HG03103 (cell line): ENCODE results near the gene STAT6.

Experiments
- ATAC-seq: cut with Tn5 transposase; IDR thresholded peaks from one replicate; pipeline ENCODE4 v1.9.1; 2021; ENCODE audit warnings: low read depth; ENCODE audit not compliant: unreplicated experiment

STAT6 gene, protein sequence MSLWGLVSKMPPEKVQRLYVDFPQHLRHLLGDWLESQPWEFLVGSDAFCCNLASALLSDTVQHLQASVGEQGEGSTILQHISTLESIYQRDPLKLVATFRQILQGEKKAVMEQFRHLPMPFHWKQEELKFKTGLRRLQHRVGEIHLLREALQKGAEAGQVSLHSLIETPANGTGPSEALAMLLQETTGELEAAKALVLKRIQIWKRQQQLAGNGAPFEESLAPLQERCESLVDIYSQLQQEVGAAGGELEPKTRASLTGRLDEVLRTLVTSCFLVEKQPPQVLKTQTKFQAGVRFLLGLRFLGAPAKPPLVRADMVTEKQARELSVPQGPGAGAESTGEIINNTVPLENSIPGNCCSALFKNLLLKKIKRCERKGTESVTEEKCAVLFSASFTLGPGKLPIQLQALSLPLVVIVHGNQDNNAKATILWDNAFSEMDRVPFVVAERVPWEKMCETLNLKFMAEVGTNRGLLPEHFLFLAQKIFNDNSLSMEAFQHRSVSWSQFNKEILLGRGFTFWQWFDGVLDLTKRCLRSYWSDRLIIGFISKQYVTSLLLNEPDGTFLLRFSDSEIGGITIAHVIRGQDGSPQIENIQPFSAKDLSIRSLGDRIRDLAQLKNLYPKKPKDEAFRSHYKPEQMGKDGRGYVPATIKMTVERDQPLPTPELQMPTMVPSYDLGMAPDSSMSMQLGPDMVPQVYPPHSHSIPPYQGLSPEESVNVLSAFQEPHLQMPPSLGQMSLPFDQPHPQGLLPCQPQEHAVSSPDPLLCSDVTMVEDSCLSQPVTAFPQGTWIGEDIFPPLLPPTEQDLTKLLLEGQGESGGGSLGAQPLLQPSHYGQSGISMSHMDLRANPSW

DNA sequence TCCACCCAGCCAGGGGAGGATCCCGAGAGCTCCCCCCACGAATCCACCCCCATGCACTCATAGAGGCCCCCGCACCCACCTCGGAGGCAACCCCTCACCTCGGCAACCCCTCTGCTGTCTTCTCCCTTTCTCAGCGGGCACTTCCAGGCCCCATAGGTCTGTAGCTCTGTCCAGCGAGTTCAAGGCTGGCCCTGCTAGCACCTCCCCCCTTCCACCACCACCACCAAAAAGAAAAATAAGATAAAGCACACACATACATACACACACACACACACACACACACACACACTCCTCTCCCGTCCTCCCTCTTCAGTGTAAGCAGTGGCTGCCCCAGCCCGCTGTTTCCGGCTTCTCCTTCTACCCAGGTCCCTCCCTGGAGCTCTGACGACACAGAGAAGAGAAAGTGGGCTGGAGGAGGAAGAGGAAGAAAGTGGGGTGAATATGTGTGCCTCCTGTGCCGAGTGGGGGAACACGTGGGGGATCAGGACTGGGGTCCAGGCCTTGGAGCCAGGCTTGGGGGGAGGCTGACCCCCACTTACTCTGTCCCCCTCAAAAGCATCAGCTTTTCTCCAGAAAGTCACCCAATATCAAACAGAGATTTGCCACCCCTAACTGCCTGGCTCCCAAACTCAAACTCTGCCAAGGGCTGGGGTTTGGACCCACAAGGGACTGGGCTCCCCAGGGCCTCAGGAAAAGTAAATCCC lies at the start of gene STAT6:
STAT6 (minus strand) TSS at position 332 of the 704 bp plus-strand sequence. CDS start 3,084 bp downstream, outside the sequence.
- peak; percentile 43 for ATAC-seq

DNA sequence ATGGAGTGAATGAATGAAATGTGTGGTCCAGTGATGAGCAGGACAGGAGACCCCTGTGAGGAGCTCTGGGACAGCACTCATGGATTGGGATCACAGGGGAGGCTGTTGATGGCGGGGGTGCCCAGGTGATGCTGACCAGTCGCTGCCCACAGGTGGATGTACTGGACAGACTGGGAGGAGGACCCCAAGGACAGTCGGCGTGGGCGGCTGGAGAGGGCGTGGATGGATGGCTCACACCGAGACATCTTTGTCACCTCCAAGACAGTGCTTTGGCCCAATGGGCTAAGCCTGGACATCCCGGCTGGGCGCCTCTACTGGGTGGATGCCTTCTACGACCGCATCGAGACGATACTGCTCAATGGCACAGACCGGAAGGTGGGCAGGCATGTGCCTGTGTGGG lies 49.6 kb upstream of the STAT6 start:
- ATAC-seq: no peak

DNA sequence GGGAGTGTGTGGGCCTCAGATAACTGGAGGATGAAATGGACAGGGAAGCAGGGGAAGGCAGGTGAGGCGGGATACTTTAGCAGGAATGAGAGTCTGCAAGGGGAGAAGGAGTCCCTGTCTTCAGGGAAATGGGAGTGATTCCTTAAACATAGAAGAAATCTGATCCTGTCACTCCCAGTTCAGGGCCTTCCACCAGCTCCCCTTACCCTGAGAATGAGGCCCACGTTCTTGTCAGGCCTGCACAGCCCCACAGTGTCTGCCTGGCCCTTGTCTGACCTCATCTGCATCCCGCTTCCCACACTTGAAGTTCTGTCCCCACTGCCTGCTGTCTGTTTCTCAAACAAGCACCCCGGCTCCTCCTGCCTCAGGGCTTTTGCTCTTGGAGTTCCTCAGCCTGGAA lies 48.9 kb upstream of the STAT6 start:
- ATAC-seq: no peak

DNA sequence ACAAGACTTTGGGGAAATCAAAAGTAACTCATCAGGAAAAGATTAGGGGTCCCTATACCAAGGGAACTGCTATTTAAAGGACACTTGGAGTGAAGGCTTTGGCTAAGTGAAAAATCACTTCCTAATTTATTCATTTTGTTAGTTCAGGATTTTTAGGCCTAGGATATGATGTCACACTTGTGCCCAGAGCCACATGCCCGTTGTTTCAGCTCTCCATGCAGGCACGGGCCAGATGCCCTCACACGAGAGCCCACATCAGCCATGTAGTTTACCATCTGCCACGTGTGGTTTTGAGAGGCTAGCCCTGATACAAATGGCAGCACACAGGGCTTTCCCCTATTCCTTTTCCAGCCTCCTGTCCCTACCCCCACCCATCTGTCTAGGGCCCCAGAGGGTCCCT lies 48.1 kb upstream of the STAT6 start:
- no peak for ATAC-seq

DNA sequence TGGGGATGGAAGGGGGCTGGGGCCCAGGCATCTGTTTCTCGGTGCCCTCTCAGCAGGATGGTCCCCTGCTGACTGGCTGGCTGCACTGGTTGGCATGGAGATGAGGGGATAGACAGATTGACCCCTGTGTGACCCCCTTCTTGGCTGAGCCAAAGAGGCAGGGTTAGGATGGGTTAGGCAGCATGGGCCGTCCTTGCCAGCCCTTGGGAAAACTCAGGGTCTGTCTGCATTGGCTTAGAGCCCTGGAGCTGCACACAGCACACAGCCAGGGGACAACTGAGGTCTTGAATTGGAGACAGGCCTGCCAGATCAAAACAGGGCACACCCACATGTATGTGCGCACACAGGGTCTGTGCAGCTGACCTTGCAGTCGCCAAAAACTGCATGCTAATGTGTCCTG lies 47.5 kb upstream of the STAT6 start:
- no peak for ATAC-seq

DNA sequence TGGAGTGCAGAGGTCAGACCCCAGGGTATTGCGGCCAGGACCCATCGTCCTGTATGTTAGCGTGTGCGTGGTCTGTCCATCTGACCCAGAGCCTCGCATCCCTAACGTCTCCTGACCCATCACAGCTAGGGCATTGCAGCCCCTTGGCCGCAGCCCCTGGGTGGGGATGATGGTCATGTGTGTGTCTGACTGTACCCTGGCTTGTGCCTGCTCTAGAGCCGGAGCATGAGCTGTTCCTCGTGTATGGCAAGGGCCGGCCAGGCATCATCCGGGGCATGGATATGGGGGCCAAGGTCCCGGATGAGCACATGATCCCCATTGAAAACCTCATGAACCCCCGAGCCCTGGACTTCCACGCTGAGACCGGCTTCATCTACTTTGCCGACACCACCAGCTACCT lies 47.0 kb upstream of the STAT6 start:
- ATAC-seq: no peak

DNA sequence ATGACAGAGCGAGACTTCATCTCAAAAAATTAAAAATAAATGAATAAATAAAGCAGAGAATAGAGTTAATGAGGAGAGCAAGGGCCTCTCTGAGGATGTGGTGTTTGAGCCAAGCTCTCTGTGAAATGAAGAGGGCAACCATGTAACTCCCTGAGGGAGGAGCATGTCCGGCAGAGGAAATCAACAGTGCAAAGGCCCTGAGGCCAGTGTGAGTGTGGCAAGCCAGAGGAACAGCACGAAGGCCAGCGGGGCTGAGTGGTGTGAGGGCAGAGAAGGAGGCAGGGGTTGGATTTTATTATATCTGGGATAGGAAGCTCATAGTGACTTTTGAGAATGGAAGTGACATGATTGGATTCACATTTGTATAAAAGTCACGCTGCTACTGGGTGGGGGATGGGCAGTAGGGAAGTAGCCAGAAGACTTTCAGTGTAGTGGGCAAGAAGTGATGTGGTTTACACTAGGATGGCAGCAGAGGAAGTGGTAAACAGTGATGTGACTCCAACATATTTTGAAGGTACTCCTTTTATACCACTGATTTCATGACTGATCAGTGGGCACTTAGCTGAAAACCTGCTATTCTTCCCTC lies 46.5 kb upstream of the STAT6 start:
- ATAC-seq: no peak

DNA sequence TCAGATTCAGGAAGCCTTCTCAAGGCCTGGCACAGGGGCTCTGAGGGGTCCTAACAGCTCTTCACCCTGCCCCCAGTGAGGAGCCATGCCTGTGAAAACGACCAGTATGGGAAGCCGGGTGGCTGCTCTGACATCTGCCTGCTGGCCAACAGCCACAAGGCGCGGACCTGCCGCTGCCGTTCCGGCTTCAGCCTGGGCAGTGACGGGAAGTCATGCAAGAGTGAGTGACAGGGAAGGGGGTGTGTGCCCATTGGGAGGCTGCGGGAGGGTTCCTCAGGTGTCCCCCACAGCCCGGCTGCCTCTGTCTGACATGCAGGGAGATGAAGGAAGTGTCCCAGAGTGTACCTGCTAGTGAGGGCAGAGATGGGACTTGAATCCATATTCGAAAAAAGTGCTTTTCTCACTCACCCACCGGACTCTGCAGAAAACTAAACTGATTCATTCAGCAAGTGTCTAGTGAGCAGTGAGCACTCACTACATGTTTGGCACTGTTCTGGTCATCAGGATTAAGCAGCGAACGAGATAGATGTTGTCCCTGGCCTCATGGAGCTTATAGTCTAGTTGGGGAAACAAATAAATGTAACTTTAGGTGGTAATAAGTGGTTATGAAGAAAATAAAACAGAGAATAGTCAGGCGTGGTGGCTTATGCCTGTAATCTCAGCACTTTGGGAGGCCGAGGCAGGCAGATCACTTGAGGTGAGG lies 45.7 kb upstream of the STAT6 start:
- ATAC-seq: no peak

DNA sequence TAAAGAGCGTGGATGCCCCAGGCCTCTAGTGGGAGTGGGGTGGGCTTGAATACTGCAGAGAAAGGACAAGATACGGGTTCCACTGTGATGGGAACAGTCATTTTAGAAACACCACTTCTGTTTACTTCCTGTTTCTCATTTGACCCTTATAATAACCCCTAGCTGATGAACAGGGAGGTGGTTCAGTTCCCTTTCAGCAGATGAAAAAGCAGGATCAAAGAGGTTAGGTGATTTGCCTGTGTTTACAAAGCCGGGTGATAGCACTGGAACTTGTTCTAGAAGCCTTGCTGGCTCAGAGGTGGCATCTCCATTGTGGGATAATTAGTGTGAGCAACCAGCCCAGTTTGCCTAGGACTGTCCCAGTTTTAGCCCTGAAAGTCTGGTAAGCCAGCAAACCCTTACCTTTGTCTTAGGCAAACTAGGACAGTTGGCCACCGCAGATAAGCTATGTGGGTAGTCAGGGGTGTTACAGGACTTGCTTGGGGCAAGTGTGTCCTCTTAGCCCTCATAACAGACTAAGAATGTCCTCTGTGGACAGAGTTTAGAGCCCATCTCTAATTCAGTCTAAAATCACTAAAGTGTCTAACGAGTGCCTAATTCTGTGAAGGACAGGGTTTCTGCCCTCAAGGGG lies 43.8 kb upstream of the STAT6 start:
- ATAC-seq: no peak

DNA sequence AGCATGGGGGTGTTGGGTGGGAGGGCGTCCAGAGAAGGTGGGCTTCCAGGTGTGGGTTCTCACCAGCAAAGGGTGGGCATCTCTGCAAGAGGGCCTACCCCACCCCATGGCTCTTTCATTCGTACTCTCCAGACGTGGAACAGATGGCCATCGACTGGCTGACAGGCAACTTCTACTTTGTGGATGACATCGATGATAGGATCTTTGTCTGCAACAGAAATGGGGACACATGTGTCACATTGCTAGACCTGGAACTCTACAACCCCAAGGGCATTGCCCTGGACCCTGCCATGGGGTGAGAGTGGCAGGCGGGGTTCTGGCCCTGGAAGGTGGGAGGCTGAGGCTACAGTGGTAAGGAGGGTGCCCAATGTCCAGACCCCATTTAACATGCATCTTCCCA lies 42.9 kb upstream of the STAT6 start:
- no peak for ATAC-seq

DNA sequence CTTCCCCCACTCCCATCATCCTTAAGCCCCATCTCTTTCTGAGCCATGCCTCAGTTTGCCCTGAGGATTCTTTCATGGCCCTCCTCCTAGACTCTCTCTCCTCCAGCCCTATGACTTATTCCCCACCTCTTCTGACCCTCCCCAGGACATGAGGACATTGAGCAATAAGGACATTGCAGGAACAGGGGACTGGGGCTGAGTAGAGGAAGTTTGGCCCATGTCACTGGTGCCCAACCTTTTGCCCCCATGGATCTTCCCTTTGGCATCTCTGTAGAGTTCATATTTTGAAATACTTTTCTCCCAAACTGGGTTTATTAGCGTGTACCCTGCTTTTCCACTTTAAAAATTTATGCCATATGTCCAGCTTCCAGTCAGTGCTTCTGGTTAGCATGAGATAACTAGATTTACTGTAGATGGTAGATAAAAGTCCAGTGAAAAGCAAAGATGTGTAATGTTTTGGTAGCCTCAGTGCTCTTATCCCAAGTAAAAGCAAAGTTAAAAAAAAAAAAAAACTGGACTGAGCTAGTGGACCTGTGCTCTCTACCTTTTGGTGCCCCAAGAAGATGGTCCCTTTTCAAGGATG lies 42.3 kb upstream of the STAT6 start:
- no peak for ATAC-seq

DNA sequence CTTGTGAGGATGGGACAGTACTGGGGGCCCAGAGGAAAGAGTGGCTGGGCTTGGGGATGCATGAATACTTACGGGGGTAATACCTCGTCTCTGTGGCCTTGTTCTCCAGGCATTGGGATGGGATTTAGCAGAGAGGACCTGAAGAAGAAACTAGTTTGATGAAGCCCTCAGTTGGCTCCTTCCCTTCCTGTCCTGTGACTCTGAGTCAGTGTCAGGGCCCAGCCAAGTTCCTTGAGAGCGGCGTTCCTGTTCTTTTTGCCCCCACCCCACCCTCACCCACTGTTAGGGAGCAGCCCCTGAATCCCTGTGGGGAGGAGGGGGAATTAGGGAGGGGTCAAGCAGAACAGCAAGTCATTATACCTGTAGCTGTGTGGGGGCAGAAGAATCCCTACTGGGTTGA lies 41.5 kb upstream of the STAT6 start:
- ATAC-seq: no peak

DNA sequence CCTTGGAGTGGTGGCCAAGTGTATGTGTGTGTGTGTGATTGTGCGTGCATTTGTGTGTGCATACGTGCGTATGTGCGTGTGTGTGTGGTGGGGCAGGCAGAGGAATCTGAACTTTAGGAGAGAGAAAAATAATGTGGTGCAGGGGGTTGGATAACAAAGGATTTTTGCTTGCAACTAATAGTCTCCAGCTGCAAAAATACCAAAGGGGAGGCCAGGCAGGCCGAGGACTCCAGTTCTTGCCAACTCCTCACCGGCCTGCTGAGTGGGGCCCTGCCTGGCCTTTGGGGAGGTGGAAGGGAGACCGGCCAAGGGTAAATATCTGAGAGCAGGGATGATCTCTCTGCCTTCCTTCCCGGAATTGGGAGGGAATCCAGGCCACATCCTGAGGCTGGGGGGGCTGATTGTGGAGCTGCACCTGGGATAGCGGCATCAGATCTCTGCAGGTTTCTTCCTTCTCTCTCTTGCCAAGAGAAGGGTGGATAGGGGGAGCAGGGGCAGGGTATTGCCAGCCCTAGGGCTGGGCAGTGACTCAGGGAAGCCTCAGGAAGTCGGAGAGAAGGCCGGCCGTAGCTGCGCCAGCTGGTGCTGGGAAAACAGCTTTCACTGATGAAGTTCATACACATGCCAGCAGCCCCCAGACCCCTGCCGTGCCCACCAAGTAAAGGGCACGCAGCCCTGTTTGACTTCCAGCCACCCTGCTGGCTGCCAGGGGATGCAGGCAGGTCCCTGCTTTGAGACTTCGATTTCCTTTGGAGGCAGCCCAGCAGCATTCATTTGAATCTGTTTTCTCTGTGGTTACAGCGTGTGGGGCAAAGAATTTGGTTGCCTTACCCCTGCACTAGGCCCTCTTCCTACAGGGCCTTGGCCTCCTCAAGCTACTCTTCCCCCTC lies 40.8 kb upstream of the STAT6 start:
- ATAC-seq: no peak

DNA sequence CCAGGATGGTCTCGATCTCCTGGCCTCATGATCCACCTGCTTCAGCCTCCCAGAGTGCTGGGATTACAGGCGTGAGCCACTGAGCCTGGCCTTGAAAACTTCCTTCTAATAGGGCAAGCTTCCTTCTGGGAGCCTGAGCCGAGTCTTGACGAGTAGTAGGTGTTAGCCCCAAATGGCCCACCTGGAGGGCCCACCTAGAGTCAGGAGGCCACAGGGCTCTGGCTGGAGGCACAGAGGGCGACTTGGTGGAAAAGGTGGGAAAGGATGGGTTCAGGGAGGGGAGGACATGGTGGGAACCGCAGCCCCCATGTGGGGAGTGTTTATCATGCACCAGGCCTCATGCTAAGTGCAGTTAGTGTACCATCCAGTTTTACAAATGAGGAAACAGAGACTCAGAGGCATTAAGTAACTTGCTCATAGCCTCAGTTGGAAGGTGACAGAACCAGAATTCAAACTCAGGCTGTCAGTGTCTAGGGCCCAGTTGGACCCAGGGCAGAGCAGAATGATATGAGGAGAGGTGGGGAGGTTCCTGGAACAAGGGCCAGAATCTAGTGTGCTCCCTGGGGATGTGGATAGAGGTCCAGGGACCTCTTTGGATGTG lies 39.3 kb upstream of the STAT6 start:
- ATAC-seq: no peak

DNA sequence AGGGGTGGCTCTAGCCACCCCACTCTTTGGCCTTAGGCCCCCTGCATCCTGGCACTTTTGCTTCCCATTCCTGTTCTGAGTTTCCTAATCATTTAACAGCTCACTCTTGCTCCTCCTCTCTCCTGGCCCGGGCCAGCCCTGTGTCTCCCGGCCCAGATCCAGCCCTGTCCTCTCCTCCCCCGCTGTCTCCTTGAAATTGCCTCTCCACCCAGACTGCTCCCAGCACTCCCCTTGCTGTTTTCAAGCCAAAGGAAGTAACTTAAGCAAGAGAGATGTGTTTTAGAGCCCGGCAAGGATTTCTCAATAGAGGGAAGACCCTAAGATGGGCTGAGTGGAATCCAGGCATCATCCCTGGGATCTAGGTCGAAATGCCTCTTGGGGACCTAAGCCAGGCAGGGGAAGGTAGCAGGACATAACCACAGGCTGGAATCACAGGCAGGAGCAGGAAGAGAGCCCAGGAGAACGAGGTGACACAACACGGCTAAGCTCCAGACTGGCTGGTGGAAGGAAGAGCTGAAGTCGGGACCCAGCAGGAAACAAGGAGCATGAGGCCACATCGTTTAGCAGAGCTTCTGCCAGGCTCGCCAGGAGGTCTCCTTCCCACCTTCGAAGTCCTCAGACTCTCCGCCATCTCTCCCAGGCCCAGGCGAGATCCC lies 38.2 kb upstream of the STAT6 start:
- ATAC-seq: no peak

DNA sequence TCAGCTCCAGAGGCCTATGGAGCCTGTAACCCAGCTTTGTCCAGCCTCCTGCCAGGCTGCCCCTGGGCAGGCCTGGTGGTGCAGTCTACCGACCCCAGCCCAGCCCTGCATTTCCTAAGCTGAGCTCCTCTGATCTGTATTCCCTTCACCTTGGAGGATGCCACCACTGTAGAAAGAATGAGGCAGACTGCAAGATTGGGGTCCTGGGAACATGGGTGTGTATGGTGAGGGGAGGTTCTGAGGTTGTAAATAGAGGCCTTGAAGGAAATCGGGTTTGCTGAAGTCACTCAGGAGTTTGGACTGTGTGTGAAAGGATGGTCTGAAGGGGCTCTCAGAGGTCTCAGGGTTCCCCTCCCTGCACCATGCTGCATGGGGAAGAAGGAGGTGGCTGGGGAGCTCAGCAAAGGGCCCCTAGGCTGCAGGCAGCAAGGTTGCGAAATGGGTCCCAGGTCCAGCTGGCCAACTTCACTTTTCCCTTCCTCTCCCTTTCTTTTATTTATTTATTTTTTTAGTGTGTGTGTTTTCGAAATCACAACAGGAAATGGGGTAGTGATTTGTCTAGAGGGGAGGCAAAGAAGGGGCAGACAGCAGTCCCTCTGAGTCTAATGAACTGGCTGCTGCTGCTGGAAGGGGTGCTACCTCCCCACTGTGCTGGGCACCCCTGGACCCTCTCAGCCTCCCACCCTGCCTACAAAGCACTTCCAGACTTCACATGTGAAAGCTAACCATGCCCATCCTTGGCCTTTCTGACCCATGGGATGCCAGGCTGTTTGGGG lies 37.5 kb upstream of the STAT6 start:
- ATAC-seq: no peak
